CD4-positive, alpha-beta T cell treated with Interleukin-12 subunit alpha and Interleukin-12 subunit beta, for 1 hour (primary cell): Measurements from ENCODE around the gene LPP.

Source experiments
- DNase-seq: peaks from one replicate; pipeline ENCODE4 v3.0.0-alpha.2; 2020

LPP gene

DNA sequence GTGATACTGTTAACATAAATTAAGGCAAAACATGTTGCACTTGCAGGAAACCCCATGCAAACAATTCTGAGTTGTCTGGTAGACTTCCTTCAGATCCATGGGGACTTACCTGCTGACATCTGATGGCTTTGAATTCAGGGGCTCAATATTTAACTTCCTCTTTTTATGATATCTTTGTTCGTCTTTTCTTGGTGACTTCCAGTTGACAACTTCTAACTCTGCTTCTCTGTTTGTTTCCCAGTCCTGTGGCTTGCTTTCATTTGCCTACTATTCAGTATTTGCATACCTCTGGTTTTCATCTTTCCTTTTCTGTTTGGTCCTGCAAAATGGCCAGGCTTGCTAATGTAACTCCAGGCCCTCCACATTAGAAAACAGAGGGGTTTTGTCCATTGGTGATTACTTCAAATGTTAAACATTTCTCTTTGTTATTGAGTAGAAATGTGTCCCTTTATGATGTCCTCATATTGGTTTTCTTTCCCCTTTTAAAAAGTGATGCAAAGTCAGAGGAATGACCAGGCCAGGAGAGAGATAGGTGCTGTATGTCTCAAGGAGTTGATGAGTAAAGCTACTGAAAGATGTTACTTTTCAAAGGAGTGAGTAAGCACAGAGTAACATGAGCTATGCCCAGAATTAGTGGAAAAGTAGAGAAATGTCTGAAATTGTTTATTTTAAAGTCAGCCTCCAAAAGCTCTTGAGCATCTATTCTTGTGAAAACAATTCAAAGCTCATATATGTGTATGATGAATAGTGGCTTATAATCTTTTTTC lies 335.9 kb downstream of the LPP start:
- no peak for DNase-seq

DNA sequence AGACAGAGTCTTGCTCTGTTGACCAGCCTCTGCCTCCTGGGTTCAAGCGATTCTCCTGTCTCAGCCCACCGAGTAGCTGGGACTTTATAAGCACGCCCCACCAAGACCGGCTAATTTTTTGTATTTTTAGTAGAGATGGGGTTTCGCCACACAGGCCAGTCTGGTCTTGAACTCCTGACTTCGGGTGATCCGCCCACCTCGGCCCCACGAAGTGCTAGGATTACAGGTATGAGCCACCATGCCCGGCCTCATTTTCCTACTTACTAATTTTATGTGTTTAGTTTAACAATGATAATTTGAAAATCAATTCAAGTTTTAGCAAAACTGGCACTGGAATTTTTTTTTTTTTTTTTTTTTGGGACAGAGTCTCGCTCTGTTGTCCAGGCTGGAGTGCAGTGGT lies 336.5 kb downstream of the LPP start:
- no peak for DNase-seq

DNA sequence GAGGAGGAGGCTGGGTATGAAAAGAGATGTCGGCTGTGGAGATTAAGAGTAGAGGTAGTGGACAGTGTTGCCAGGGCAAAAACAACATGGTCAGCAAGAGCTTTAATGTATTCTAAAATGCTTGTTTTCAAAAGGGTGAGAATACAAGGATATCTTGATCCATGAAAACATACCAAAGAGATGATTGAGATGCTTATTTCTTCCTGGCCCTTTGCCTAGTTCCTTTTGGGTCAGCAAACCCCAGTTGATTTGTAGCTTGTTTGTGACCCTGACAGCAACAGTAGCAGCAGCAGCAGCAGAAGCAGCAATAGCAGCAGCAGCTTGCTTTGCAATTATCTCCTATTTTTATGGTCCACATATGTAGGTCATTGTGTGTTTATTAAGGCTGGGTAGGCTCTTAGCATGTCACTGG lies 337.3 kb downstream of the LPP start:
- no peak for DNase-seq

DNA sequence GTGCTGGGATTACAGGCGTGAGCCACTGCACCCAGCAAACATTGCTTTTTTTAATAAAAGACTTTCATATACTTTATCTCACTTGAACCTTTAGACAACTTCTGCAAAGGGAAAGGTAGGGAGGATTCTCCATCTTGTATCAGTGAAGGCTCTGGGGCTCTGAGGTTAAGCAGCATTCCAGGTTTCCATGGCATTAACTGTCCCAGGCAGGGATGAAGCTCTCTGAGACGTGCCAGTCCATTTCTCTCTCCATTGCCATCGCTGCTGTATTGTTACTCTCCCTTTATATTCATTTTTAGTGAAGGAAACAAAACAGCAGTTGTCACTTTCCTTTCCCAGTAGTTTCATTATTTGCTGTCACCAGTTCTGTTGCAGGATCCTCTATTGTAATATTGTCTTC lies 342.4 kb downstream of the LPP start:
- DNase-seq, result no peak

DNA sequence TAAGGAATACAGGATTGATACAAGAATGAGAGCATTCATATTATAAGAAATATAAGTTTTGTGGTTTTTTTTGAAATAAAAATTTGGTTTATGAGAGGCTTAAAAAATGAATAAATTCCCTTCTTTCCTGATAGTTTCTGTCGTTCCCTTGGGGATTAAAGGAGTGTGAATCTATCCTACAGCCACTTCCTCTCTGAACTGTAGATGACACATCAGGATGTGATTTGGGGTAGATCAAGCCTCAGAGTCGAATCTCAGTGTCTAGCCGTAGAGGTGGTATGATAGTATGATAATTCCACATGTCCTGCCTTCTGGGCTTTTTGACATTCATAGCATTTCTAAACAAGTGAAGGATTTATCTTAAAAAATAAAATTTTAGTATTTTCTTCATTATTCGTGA lies 343.1 kb downstream of the LPP start:
- no peak for DNase-seq

DNA sequence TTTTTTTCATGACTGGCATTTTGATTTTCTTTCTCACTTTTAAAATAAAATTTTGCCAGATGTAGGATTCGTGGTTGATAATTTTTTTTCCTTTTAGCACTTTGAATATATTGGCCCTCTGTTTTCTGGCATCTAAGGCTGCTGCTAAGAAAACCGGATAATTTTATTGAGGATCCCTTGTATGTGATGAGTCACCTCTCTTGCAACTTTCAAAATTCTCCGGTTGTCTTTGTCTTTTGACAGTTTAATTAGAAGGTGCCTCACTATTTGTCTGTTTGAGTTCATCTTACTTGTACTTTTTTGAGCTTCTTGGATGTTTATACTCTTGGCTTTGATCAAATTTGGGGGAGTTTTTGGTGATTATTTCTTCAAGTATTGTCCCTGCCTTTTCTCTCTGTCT lies 349.7 kb downstream of the LPP start:
- DNase-seq, result no peak

DNA sequence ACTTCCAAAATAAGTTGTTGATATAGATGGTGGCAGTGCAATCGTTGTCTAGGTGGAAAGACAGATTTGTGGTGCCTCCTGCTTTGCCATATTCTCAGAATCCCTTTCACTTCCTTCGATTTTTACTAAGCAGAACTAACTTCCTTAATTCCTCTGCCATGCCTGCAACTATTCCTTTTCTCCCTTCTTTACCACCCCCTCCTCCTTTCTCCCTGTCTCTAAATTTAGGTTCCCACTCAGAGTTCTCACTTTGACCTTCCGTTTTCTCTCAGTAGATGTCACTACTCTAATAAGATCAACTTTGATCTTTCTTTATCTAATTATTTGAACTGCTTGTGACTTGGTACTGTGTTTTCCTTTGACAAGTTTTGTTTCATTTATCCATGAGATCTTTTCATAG lies 351.2 kb downstream of the LPP start:
- no peak for DNase-seq

DNA sequence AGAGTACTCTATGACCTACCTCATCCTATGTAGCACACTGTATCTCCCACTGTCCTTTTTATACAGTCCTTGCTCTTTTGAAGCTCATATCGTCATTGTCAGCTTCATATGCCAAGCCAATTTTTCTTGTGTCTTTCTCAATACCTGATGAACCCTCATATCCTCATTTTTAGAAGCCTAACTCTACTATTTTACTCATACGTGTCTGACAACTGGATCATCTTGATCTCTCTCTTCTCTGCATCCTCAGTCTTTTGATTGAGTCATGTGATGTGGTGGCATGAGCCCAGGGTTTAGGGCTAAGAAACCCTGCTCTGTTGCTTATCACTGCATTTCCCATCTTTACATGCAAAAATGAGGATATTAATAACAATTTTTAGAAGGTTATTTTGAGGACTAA lies 352.0 kb downstream of the LPP start:
- DNase-seq, result no peak

DNA sequence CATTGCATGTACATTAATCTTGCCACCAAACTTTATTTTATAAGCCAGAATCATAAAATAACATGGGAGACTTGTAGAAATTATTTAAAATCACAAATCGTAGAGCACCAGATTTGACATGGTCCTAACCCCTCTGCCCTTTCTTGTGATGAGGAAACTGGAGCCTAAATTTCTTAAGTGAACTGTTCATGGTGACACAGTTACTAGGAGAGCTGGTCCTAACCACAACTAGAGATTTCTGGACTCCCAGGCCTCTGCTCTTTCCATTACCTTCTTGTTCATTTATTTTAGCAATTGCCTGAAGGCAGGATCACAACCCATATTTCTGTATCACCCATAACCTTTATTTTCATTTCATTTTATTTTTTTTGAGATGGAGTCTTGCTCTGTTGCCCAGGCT lies 352.5 kb downstream of the LPP start:
- DNase-seq, result no peak

DNA sequence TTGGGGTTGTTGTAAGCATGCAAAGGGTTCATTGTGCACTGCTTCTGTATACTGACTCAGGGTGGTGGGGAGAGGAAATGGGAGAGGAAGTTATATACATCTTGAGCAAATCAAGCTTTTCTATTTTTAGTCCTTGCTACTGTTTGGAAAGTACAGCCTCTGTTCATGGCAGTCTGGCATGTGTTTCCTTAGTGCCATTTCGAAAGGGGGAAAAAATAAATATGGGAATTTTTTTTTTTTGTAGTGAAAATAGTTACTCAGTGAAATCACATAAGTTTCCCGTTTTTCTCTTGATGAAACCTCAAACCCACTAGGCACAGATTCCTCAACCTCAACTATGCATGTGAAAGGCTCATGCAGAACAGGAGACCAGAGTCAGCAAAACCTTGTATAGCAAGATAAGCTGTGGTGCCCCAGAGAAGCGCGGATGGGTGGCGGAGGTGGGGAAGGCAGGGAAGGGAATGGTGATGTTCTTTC lies 353.3 kb downstream of the LPP start:
- DNase-seq, result peak; percentile 2

DNA sequence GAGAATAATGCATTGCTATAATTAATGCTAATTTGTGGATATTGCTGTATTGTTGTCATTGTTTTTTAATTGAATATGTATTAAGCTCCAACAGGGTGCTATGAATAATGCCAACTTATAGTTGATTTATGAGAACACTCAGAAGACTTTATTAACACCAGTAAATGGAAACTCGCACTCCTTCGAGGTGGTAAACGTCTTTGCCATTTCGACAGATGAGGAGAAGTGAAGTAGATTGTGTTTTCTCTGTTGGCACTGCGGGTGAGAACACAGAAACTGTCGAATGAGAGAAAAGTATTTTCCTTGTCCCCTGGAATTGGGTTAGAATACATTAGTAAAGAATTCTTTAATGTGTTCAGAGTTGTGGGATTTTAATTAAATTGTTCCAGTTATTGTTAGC lies 354.5 kb downstream of the LPP start:
- no peak for DNase-seq

DNA sequence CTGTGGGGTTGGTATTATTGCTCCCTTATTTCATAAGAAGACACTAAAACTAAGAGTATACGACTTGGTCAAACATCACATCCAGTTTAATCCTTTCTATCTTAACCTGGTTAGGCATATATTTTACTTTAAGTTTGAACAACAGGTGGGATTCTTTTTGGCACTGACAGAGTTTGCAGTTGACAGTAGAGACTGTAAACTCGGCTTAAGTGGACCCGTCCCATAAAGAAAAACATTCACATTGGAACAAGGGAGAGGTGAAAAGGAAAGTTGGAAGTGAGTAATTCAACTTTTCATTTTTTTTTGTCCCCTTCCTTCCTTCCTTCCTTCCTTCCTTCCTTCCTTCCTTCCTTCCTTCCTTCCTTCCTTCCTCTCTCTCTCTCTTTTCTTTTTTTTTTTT lies 355.4 kb downstream of the LPP start:
- no peak for DNase-seq

DNA sequence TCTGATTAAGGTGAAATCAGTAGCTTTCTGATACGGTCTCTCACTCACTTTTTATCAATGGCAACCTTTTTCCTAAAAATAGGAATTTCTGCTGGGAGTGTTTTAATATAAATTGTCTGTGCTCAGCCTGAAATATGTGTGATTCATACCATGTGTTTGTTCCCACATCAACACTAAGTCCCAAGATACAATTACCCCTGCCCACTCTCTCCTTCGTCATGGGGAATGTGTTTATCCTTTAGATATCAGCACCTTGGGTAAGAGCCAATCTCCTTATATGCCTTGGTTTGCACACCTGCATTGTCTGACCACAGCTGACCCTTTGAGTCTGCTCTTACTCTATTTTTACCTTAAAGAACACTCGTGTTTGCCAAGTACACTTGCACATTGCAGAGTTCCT lies 356.4 kb downstream of the LPP start:
- DNase-seq, result no peak

DNA sequence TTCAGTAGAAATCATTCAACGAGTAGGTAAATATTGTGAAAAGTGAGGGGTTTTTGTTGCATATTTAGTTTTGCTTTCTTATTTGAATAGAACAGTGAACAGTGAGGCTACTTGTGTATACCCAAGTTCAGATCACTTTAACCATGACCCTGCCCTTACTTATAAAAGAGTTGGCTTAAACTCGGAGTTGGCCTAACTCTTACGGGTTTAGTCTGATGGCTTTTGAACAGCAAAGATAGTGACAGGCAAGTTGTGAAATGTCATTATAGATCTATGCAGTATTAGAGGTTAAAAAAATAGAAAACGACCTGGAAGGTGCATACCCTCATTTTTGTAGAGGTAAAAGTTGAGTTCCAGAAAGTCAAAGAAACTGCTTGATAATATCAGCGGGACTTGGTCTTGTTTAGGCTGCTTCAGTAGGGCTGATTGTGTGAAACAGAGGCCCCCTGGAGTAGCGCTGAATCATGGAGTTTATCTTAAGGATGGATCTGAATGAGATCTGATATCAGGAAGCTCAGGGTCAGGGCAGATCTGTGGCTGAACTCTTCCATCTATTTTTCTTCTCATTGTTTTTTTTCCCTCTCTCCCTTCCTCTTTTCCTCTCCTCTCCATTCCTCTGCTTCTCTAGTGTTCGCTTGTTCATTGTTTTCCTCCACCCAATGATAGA lies 359.8 kb downstream of the LPP start:
- no peak for DNase-seq

DNA sequence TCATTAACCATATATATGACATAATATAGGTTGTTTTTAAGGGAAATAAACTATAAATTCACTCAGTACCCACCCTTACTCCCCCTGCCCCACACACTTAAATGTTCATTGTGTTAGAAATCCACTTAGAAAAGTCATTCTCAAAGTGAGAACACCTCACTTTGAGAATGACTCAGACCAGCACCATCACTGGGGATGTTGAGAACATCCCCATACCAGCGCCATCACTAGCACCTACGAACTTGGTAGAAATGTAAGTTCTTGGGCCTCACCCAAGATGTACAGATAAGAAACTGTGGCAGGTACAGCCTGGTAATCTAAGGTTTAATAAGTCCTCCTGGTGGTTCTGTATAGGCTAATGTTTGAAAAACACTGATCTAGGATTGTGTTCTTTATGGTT lies 362.6 kb downstream of the LPP start:
- no peak for DNase-seq

DNA sequence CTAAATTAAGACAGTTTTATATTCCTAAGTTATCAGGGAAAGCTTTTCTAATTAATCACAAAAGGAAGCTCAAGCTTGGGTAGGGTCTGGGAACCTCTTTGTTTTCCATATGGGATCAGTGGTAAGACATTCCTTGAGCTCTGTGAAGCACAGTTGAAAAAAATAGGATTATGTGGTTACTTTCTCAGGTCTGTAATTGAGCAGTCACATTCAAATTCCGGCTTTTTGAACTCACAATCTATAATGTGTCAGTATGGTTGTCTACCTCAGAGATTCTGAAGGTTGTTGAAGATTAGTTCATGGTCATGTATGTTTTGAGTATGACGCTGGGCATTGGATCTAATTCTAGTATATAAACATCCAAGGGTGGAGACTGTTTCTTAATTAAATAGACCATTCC lies 364.5 kb downstream of the LPP start:
- DNase-seq, result no peak

DNA sequence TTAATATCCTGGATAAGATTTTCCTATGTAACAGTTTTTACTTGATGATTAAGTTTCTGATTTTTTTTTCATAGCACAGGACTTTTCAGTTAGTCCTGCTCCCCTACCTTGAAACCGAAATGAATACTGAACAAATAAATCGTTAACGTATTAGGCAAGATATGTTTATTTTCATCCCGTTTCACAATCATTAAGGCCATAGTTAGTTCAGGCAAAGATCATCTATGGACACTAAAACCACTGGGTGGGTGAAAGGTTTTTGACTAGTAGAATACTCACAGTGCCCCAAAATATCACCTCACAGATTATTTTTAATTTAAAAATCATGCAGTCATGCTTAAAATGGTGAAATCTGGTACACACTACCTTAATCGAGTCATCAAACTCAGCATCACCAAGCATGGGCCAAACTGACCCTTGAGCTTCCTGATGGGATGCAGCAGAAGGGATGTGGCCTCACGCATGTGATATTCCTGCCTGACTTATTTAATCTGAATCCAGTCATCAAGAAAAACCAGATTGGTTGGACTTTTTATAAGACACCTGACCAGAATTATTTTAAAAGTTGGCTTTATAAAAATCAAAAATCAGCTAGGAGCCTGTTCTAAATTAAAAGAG lies 365.0 kb downstream of the LPP start:
- DNase-seq, result no peak

DNA sequence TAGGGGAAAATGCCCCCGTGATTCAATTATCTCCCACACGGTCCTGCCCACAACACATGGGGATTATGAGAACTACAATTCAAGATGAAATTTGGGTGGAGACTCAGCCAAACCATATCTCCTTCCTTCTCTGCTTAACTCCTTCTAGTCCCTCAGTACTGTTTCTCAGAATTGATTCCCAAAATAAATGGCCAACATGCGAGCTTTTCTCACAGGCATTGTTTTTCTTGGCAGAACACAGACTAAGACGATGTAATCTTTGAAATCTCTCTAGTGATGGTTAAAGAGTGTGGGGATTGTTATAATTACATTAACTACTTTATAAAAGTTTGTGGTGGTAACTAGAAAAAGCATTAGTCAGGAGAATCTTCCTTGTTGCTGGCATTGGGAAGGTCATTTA lies 366.5 kb downstream of the LPP start:
- no peak for DNase-seq

DNA sequence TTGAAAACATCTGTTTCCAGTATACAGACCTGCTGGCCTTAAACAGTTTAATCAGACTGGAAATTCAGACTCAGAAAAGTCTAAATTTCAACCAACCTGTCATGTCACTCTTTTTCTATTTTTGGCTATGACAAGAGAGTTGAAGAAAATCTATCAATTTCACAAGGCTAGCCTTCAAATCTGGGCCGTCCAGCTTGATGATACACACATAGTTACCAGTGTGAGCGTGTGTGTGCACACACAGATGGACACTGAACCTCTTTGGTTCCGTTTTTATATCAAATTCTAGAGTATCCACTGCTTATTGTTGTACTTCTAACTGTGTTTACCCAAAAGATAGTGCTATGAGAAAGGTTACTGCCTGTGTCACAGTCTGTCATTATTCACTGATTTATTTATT lies 368.2 kb downstream of the LPP start:
- DNase-seq, result no peak

DNA sequence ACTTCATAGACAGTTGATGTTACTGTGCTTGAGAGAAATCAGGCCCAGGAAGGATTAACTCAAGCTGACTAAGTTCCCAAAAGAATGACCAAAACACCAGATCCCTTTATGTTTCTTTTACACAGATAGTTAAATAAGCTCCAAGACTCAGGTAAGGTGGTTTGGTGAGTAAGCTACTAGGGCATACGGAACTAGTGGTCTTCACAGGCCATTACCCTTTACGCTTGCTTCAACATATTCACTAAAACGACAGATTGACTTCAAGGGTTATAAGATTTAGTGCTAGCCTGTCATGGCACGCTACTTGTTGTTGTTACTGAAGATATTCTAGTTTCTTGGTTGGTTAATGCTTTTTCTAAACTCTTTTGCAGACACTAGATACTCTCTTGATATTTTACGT lies 369.3 kb downstream of the LPP start:
- no peak for DNase-seq

DNA sequence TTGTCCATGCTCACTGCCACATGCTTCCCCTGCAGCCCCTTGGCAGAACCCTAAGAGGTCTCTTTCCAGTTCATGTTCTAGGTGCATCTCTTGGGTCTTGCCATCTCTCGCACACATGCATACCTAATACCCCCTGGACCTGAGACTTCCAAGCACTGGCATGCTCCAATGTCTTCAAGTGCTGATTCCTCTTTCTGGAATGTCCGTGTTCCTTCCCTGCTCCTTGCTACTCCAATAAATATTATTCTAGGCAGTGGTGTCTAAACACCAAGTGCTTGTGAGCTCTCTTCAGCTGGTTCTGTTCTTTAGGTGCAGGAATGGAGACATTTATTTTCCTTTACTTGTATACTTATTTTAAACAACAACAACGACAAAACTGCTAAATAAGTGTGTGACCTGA lies 370.1 kb downstream of the LPP start:
- DNase-seq, result no peak

DNA sequence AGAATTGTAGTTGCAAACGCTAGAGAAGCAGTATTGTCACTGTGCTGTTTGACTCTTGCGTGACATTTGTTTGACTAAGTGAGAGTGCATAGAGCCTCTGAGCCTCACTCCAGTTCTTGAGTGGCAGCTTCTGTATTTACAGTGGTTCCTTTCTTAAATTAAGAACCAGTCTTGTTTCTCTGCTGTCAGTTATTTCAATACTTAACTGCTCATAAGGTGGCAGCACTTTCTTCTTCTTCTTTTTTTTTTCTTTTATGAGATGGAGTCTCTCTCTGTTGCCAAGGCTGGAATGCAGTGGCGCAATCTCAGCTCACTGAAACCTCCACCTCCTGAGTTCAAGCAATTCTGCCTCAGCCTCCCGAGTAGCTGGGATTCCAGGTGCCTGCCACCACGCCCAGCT lies 372.1 kb downstream of the LPP start:
- no peak for DNase-seq

DNA sequence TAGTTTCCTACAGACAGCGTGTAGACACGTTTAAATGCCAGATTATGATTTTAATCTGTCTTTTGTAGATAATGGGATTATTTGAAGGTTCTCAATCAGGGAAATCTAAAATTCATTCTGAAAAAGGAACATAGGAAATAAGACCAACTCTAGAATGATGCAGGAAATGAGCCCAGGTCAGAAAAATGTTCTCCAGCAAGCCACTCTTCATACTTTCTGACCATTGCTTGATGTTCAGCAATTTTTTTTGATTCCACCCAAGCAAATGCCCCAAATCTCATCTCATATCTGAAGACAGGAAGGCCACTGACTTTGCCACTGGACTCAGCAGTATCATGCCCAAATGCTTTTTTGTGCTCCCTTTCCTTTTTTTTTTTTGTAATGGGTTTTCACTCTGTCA lies 373.4 kb downstream of the LPP start:
- DNase-seq, result no peak

DNA sequence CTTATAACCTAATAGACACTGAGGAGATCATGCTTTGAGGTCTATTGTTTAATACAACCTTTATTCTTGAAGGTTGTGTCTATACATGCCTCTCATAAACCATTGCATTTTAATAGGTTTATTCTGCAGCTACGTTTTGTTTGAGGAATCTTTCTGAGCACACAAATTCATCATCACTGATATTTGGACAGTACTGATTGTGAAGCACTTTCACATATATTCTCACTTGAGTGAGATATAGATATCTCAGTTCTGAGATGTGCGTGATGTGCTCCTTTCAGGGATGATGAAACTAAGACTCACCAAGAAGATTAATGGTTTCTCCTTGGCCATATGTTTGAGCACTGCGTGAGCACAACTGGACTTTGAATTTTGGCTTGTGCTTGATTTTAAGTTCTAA lies 374.4 kb downstream of the LPP start:
- no peak for DNase-seq
